Activated B cell treated with CpG ODN at 0.5 μM for 24 hours (primary cell): Measurements from ENCODE around the gene DNMT3L. TPM values are rescaled to one million over a fixed set of nuclear protein-coding genes. Genes with fewer than 3 reads are reported as not detected.
"Not testable (repeated sequence)": the region's sequence is repeated elsewhere in the genome, so short reads cannot be mapped to it uniquely, and the experiment has no call there.

ENCODE experiments used
- ATAC-seq: fragments of 200-7000 bp; cut with Tn5 transposase; one replicate; pipeline ENCODE4 v1.10.0; 2021; ENCODE audit warnings: low read depth, mild to moderate bottlenecking, moderate library complexity
- CTCF ChIA-PET: fragments of 350-600 bp; sonication (Branson Sonifier 250); formaldehyde crosslinking; loops from one replicate; lab custom pipeline; 2021; ENCODE audit warnings: antibody characterized with exemption; lab: Charles Lee
- POLR2A ChIA-PET: fragments of 350-600 bp; sonication (Branson Sonifier 250); formaldehyde crosslinking; loops from one replicate; lab custom pipeline; 2021; ENCODE audit warnings: antibody characterized with exemption; lab: Charles Lee
- DNase-seq: peaks from one replicate; pipeline ENCODE4 v3.0.0; 2022
- H3K27ac Mint-ChIP-seq: one replicate; pipeline ENCODE4 v1.8.0; 2020; ENCODE audit warnings: mixed read lengths
- H3K27me3 Mint-ChIP-seq: one replicate; pipeline ENCODE4 v1.8.0; 2021; ENCODE audit warnings: mixed read lengths
- H3K36me3 Mint-ChIP-seq: one replicate; pipeline ENCODE4 v1.8.0; 2021; ENCODE audit warnings: low read depth, mixed read lengths
- H3K4me1 Mint-ChIP-seq: one replicate; pipeline ENCODE4 v1.8.0; 2021; ENCODE audit warnings: mixed read lengths
- H3K4me3 Mint-ChIP-seq: one replicate; pipeline ENCODE4 v1.8.0; 2020; ENCODE audit warnings: mild to moderate bottlenecking, mixed read lengths
- H3K9me3 Mint-ChIP-seq: one replicate; pipeline ENCODE4 v1.8.0; 2020; ENCODE audit warnings: mixed read lengths
- CTCF ChIP-seq: fragments of 200-600 bp; IDR thresholded peaks from one replicate; pipeline ENCODE4 v1.8.0; 2022; ENCODE audit warnings: antibody characterized with exemption, mild to moderate bottlenecking
- intact Hi-C: fragments of 100-400 bp; cut with micrococcal nuclease; formaldehyde crosslinking; loops from one replicate; pipeline ENCODE4 v1.15.1; 2024
- total RNA-seq: library from RNA; stranded (reverse); gene quantifications from 2 replicates; pipeline ENCODE4 v1.2.3, GENCODE V29; 2022

Gene DNMT3L
- total RNA-seq, 1 donor from 2014 or later: not detected

DNA sequence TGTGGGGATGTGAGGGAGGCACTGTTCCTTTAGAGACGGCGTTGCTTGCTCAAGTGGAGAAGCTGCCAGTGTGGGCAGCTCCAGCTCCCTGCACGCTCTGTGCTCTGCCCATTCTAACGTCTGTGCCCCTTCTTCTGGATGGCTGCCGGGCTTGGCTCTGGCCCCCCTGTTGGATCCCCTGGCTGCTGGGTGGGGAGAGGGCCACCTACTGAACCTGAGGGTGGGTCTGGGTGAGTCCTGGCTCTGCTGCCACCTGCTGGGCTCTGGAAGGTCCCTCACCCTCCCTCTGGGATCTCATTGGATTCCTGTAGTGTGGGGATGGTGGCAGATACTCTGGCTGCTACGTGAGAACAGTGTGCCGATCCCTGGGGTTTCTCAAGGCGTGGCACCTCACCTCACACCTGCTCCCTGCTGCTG is 43.2 kb upstream of the DNMT3L start:
- Mint-ChIP-seq H3K27me3 (no peaks in the 10 kb centered on the region), H3K4me1 (peaks cover 45% of the 10 kb centered on the region), H3K36me3 (peaks cover 23% of the 10 kb centered on the region), H3K27ac (peak overlapping the region; percentile 75), H3K4me3 (no peak overlapping the region), H3K9me3 (no peaks in the 10 kb centered on the region)
- CTCF ChIA-PET: no interaction called here
- intact Hi-C loops: loop anchor here (10.0 kb wide), 2 partner anchors 150 to 490 kb away; partner anchors contain the start of gene LRRC3
- TF ChIP-seq CTCF: no peak
- peak; percentile 46 for DNase-seq
- ATAC-seq: peak; percentile 59
- POLR2A ChIA-PET: no interaction called here

DNA sequence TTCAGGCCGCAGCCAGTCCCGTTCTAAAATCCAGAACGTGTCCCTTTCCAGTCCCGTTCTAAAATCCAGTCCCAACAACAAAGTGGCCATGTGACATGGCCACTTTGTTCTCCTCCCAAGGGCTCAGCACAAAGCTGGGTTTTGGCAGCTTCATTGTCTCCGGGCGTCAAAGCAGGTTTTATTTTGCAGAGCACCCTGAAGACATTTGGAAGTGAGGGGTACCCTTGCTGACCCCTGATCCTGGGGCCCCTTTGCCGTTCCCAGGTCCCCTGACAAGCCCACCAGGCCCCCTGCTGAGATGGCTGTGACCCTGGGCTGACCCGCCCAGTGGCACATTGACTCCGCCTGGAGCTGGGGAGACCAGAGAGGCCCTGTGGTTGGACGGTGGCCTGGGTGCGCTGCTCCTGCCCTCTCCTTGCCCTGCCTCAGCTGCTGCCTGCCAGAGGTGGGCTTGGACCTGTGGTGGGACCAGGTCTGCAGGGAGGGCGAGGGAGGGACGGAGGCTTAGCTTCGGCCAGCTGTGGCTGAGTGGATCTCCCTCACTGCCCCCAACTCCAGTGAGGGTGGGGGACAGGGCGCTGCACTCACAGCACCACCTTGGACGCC is 42.4 kb upstream of the DNMT3L start:
- intact Hi-C loops: loop anchor here (10.0 kb wide), 2 partner anchors 151 to 489 kb away; partner anchors contain the start of gene LRRC3
- Mint-ChIP-seq H3K4me3 (no peak overlapping the region), H3K36me3 (peaks cover 23% of the 10 kb centered on the region), H3K27me3 (no peaks in the 10 kb centered on the region), H3K4me1 (peaks cover 49% of the 10 kb centered on the region), H3K27ac (peak overlapping the region; percentile 72), H3K9me3 (no peaks in the 10 kb centered on the region)
- ATAC-seq (no peak), DNase-seq (no peak)
- POLR2A ChIA-PET: interaction anchor here (0.6 kb wide), 1 partner anchor 42 kb away, joined by 3 read pairs; no protein-coding TSS in a partner anchor
- TF ChIP-seq CTCF: no peak
- CTCF ChIA-PET: no interaction called here

DNA sequence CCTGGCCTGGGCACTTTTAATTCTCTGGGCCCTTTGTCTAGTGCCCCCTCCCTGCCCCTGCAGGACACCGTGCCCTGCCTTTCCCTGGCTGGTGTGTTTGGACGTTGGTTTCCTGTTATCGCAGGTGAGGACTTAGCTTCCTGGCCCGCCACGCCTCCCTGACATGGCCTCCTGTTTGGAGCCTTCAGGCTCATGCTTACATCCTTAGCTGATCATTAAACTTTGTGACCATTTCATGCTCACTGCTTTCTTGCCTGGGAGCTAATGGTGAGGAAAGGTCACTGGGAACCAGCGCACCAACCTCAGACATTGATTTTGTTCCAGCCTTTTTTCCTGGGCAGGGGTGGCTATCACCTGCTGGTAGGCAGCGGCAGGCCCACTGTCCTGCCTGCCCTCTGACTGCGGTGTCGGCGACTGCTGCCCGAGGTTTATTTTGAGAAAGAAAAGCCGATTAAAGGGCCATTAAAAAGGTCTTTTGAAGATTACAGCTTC is 41.8 kb upstream of the DNMT3L start:
- DNase-seq (no peak), ATAC-seq (no peak)
- H3K36me3 Mint-ChIP-seq: peaks cover 20% of the 10 kb centered on the region
- peak overlapping the region; percentile 72 for H3K27ac Mint-ChIP-seq
- H3K4me1 Mint-ChIP-seq: peaks cover 53% of the 10 kb centered on the region
- peak overlapping the region; percentile 75 for H3K4me3 Mint-ChIP-seq
- intact Hi-C loops: loop anchor here (2.0 to 10.0 kb wide), 3 partner anchors 151 to 489 kb away; partner anchors contain the start of gene LRRC3
- no peaks in the 10 kb centered on the region for H3K27me3 Mint-ChIP-seq
- no peak for TF ChIP-seq CTCF
- POLR2A ChIA-PET: interaction anchor here (0.6 to 1.4 kb wide), 3 partner anchors 12 to 42 kb away, joined by 3 to 8 read pairs (median 4); partner anchors contain the start of gene CFAP410
- no peaks in the 10 kb centered on the region for H3K9me3 Mint-ChIP-seq
- CTCF ChIA-PET: no interaction called here

- H3K27me3 Mint-ChIP-seq, H3K9me3 Mint-ChIP-seq, ATAC-seq, DNase-seq: not testable (repeated sequence)
- intact Hi-C loops: loop anchor here (2.0 to 10.0 kb wide), 3 partner anchors 152 to 488 kb away; partner anchors contain the start of gene LRRC3
- ChIA-PET POLR2A (interaction anchor here (0.7 to 1.4 kb wide), 5 partner anchors 13 to 1144 kb away, joined by 3 to 8 read pairs (median 7); partner anchors contain the start of gene CFAP410), CTCF (interaction anchor here (0.6 kb wide), 1 partner anchor 154 kb away, joined by 3 read pairs; no protein-coding TSS in a partner anchor)
- Mint-ChIP-seq H3K27ac (peak overlapping the region; percentile 72), H3K36me3 (peaks cover 15% of the 10 kb centered on the region), H3K4me3 (peak overlapping the region; percentile 47), H3K4me1 (peaks cover 57% of the 10 kb centered on the region)
Observed at GRCh38 chr21:44302573-44303401, 41.1 kb upstream of the DNMT3L start.

DNA sequence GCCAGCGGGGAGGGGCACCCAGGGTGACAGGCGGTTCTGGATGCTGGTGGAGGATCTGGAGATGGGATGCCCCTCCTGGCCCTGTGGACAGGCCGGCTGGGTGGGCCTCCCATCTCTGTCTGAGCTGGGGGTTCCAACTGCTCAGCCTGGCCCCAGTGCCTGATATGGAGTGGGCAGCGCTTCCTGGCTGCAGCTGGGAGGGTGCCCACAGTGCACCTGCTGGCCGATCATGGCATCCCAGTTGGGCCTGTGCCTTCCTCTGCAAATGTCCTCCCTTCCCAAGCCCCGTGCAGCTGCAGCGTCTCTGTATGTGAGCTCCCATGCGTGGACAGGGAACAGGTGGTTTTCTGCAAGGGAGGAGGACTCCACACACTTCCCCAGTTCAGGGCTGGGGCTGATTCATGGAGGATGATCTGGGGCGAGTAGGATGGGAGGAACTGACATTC is 40.3 kb upstream of the DNMT3L start:
- H3K9me3 Mint-ChIP-seq: no peaks in the 10 kb centered on the region
- H3K36me3 Mint-ChIP-seq: peaks cover 6% of the 10 kb centered on the region
- H3K4me3 Mint-ChIP-seq: peak overlapping the region; percentile 47
- H3K27me3 Mint-ChIP-seq: no peaks in the 10 kb centered on the region
- no peak for DNase-seq
- intact Hi-C loops: loop anchor here (2.0 to 10.0 kb wide), 3 partner anchors 153 to 487 kb away; partner anchors contain the start of gene LRRC3
- ChIA-PET CTCF (no interaction called here), POLR2A (no interaction called here)
- peaks cover 63% of the 10 kb centered on the region for H3K4me1 Mint-ChIP-seq
- ATAC-seq: no peak
- peak overlapping the region; percentile 72 for H3K27ac Mint-ChIP-seq
- no peak for TF ChIP-seq CTCF
